ENCODE measurements around the gene EFHD1. TPM values are rescaled to one million over a fixed set of nuclear protein-coding genes. Genes with fewer than 3 reads are reported as not detected.

EFHD1 gene
- polyA plus RNA-seq, 3 donors, result not detected

DNA sequence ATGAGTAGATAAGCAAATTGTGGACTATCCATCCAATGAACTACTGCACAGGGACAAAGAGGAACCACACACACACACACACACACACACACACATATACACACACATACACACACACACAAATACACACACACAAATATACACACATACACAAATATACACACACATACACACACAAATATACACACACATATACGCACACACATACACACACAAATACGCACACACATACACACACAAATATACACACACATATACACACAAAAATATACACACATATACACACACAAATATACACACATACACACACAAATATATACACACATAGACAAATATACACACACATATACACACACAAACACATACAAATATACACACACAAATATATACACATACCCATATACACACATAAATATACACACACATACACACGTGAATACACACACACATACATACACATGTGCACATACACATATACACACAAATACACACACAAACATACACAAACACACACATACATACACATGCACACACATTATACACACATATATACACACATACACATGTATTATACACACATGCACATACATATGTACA, 19.8 kb upstream of the EFHD1 start:
- Histone ChIP-seq H3K9ac (ENCODE audit: insufficient read depth, low read length, poor library complexity, severe bottlenecking) (no peak overlapping the region), H3K4me2 (replicated peaks; ENCODE audit: extremely low read depth, low read length, poor library complexity, severe bottlenecking) (no peak overlapping the region), H3K4me3 (replicated peaks in 1 of 3; ENCODE audit: low read depth in 2 of 3, low read length in 3 of 3) (no peak overlapping the region), H3K27me3 (ENCODE audit: control insufficient read depth in 2 of 2, insufficient read depth in 2 of 2, low read length in 2 of 2) (no peaks in the 10 kb centered on the region), H3K27ac (ENCODE audit: low read depth in 1 of 2, low read length in 2 of 2) (no peak overlapping the region), H3K4me1 (ENCODE audit: control insufficient read depth in 1 of 2, insufficient read depth in 2 of 2, low read length in 2 of 2) (no peaks in the 10 kb centered on the region), H2AFZ (ENCODE audit: insufficient read depth, low read depth, low read length, poor library complexity, severe bottlenecking) (no peak overlapping the region), H3K9me3 (replicated peaks in 1 of 2; ENCODE audit: control insufficient read depth in 1 of 2, insufficient read depth in 1 of 2, low read length in 2 of 2) (no peaks in the 10 kb centered on the region), H3K79me2 (ENCODE audit: insufficient read depth, low read length) (no peaks in the 10 kb centered on the region), H3K36me3 (replicated peaks in 1 of 2; ENCODE audit: control insufficient read depth in 1 of 2, insufficient read depth in 2 of 2, low read length in 2 of 2) (no peaks in the 10 kb centered on the region), H4K20me1 (ENCODE audit: insufficient read depth, low read length) (no peaks in the 10 kb centered on the region)
- Mint-ChIP-seq H3K27me3 (ENCODE audit: low read depth in 3 of 3) (peaks cover 3 to 9% (median 4%) of the 10 kb centered on the region in 3 donors), H3K9me3 (peaks cover 0 to 2% (median 0%) of the 10 kb centered on the region in 7 donors), H3K27ac (no peak overlapping the region), H3K4me1 (no peaks in the 10 kb centered on the region), H3K36me3 (no peaks in the 10 kb centered on the region), H3K4me3 (no peak overlapping the region)
- no peak for TF ChIP-seq CTCF (IDR thresholded peaks at IDR 0.05)
- WGBS (ENCODE audit: insufficient coverage), result 84% methylated on average over 3 of the region's 3 CpGs
- DNase-seq, result no peak
- intact Hi-C loops (cut with micrococcal nuclease), result no loop called here

DNA sequence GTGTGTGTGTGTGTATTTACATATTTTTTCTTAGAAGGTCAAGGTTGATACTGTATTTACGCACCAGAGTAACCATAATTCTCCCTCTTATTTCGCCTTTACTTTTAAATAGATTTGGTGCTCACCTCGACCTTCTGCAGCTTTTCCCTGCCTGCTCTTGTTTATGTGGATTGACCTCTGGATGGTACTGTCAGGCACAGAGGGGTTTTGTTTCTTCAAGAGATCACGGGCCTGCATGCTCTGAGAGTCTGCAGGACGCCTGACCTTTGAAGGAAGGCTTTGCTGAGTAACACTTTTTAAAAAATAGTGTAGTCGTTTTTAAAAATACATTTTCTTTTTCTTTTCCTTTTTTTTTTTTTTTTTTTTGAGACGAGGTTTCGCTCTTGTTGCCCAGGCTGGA, 18.1 kb upstream of the EFHD1 start:
- Mint-ChIP-seq H3K4me1 (no peaks in the 10 kb centered on the region), H3K27me3 (ENCODE audit: low read depth in 3 of 3) (peaks cover 2 to 9% (median 4%) of the 10 kb centered on the region in 3 donors), H3K36me3 (no peaks in the 10 kb centered on the region), H3K4me3 (no peak overlapping the region), H3K27ac (no peak overlapping the region), H3K9me3 (peaks cover 0 to 2% (median 0%) of the 10 kb centered on the region in 7 donors)
- WGBS (ENCODE audit: insufficient coverage), result no CpG with 5 or more reads among the region's 8 CpGs
- H3K9me3 ChIP-seq (replicated peaks in 1 of 2; ENCODE audit: control insufficient read depth in 1 of 2, insufficient read depth in 1 of 2, low read length in 2 of 2), result no peaks in the 10 kb centered on the region
- no peaks in the 10 kb centered on the region for H4K20me1 ChIP-seq (ENCODE audit: insufficient read depth, low read length)
- H3K4me1 ChIP-seq (ENCODE audit: control insufficient read depth in 1 of 2, insufficient read depth in 2 of 2, low read length in 2 of 2), result no peaks in the 10 kb centered on the region
- DNase-seq, result no peak
- no peak for TF ChIP-seq CTCF (IDR thresholded peaks at IDR 0.05)
- H3K27me3 ChIP-seq (ENCODE audit: control insufficient read depth in 2 of 2, insufficient read depth in 2 of 2, low read length in 2 of 2), result no peaks in the 10 kb centered on the region
- H3K4me3 ChIP-seq (replicated peaks in 1 of 3; ENCODE audit: low read depth in 2 of 3, low read length in 3 of 3), result no peak overlapping the region
- no peaks in the 10 kb centered on the region for H3K79me2 ChIP-seq (ENCODE audit: insufficient read depth, low read length)
- H3K4me2 ChIP-seq (replicated peaks; ENCODE audit: extremely low read depth, low read length, poor library complexity, severe bottlenecking), result no peak overlapping the region
- no peak overlapping the region for H3K27ac ChIP-seq (ENCODE audit: low read depth in 1 of 2, low read length in 2 of 2)
- intact Hi-C loops (cut with micrococcal nuclease), result no loop called here
- no peak overlapping the region for H2AFZ ChIP-seq (ENCODE audit: insufficient read depth, low read depth, low read length, poor library complexity, severe bottlenecking)
- H3K9ac ChIP-seq (ENCODE audit: insufficient read depth, low read length, poor library complexity, severe bottlenecking), result no peak overlapping the region
- H3K36me3 ChIP-seq (replicated peaks in 1 of 2; ENCODE audit: control insufficient read depth in 1 of 2, insufficient read depth in 2 of 2, low read length in 2 of 2), result no peaks in the 10 kb centered on the region
